GM04504 (cell line): ENCODE results near the gene LYSMD3.

Source experiments
- DNase-seq: peaks from one replicate; pipeline ENCODE4 v3.0.0-alpha.2; 2012; ENCODE audit warnings: low read depth

LYSMD3 gene

GRCh38 chr5:90547072-90547536, 17.7 kb upstream of the LYSMD3 start:
- DNase-seq: no peak

DNA sequence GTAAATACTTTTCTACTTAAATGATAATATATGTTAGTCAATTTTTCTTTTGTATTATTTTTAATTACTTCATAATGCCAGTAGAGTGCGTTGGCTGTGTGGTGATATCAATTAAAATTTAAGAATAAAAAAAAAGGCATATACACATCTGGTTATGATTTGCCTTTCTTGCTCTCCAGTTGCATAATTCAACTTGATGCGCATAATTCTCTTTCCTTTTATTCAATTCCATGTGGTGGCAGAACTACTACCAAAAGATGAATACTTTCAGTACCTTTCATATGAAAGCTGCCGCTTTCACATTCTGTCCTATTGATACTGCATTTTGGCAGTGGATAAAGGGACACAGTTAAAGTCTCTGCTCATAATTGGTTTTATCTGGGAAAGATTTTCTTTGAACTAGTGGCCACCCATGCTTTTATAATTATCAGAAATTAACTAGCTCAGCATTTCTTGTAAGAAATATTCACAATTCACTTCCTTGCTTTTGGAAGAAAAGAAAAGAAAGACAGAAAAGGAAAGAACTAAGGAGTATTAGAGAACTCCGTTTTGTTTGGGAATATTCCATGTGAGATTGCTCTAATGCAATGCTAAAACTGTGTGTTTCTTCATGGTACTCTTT, 16.9 kb upstream of the LYSMD3 start:
- no peak for DNase-seq

GRCh38 chr5:90545511-90545910, 16.1 kb upstream of the LYSMD3 start:
- no peak for DNase-seq

GRCh38 chr5:90542827-90543519, 13.6 kb upstream of the LYSMD3 start:
- no peak for DNase-seq

DNA sequence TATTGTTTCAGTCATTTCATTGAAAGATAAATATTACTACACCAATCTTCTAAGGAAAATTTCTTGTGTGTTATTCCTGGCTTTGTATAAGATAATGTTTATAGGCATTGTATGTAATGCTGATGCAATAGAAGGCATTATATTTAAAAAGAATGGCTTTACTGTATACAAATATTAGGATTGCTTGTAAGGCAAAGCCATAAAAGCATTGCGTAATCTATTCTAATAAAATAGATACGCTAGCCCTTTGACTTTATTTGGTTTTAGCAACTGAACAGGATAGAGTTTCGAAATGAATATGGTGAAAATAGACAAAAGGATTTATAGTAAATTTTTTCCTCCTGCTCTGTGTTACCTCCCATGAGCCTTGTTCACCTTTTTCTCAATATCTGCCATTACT, 5.5 kb upstream of the LYSMD3 start:
- no peak for DNase-seq

DNA sequence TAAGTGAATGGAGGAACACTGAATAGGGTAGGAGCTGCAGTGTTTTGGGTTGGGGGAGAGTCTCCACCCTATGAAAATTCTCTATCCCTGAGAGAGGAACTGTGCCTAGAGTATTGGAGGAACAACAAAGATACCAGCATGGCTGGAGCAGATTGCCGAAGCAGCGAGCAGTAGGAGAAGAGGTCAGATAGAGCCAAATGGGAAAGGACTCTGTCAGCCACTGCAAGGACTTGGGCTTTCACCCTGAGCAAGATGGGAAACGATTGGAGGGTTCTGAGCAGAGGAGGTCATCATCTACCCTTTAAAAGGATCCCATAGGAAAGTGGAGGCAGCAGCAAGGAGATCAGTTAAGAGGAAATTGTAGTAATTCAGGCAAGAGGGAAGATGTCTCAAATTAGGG, 4.4 kb upstream of the LYSMD3 start:
- no peak for DNase-seq

DNA sequence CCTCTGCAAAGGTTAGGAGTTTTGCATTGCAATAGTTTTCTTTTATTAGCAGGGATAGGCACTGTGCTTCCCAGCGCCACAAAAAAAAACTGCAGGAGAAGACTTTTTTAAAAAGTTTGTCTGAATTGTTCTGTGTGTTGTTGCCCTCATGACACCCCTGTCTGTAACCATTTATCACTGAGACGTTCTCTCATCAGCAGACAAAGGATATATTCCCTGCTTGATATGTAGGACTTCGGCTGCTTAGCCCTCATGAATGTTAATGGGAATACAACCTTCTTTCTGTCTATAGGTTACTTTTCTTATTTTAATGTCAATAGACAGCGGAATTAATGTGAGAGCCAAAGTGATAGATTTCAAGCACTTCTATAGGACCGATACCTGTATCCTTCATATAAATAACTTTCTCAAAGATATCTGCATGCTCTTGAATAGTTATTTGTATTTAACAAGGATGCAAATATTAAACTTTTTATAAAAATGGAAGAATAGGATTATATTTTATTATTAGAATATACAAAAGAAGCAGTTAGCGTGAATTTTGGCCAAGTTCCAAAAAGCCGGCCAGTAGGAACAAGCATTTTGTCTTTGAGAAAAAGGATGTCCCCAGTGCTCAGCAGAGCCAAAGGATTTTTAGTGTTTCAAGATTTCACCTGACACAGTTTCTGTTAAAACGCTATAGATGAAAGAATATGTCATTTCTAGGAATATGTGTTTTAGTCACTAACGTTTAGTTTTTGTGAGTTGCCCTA, 1.5 kb upstream of the LYSMD3 start:
- no peak for DNase-seq

GRCh38 chr5:90529939-90530677, 724 bp upstream of the LYSMD3 start:
- peak; percentile 71 for DNase-seq

DNA sequence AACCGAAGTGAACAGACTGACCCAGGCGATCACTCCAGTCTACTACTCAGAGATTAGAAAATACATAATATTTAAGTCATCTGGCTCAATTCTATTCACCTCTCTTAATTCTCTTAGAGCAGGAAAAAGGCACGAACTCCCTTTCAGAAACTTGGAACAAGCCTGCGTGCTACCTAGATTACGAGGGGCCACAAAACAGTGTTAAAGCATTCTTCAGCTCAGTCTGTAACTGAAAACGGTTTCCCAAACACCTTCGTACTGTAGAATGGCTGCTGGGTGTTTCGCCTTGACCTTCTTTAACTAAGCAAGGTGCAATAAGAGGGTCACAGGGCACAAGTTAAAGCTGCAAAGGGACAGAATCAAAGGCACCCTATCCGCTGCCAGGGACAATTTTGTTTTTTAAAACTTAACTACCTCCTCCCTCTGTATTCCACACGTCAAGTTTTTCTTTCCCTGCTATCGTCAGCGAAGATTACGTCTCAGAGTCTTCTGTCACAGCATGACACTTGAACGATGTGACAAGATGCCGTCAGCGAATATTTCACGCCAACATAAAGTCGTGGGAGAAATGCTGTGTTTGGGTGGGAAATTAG, 687 bp downstream of the LYSMD3 start:
- DNase-seq: no peak

DNA sequence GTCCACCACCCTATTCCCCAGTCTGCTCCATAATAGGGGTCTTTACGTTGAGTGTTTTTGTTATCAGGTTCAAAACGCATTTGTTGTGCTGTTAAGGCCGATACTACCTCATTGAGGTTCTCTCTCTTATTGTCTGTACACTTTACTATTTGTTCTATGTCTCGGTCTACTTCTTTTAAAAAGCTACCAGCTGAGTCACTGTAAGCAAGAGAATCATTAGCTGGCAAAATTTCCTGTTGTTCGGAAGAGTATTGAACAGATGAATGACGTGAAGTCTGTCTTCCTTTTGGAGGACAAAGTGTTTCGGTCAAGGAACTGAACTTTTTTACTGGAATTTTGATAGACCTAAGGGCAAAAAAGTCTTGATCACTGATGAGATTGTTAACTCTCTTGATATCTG, 10.3 kb downstream of the LYSMD3 start:
- DNase-seq: no peak

GRCh38 chr5:90518661-90519060, 10.7 kb downstream of the LYSMD3 start:
- peak; percentile 1 for DNase-seq

DNA sequence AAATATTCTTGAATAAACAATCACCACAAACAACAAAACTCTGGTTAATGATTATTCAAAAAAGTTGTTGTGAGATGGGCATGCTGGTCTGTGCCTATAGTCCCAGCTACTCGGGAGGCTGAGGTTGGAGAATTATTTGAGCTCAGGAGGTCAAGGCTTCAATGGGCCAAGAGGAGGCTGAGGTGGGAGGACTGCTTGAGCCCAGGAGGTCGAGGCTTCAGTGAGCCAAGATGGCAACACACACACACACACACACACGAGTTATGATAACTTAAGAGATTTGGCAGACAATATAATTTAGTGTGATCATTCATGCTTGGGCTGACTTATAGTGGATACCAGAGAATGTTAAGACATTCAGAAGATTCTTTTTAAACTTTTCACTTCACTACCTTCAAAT, 14.9 kb downstream of the LYSMD3 start:
- DNase-seq: no peak

- DNase-seq: no peak
These were observed 18.9 kb downstream of the LYSMD3 start for GRCh38 chr5:90510438-90510837.

GRCh38 chr5:90506221-90506620, 23.2 kb downstream of the LYSMD3 start:
- no peak for DNase-seq

DNA sequence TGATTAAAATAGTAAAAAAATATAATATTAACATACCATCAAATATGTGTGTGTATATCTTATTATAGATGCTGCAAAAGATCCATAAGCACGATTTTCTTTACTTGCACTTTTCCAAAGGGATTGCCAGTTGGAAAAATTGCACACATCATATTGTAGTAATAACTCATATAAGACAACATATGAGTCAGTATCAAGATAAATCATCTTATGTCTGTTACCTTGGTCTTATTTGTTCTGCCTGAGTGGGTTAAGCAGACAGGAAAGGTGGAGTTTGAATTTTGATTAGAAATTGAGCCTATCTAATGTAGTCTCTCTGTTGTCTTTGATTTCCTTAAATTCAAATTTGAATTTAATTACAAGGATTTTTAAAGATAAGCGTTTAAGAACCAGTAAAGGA, 24.6 kb downstream of the LYSMD3 start:
- no peak for DNase-seq

DNA sequence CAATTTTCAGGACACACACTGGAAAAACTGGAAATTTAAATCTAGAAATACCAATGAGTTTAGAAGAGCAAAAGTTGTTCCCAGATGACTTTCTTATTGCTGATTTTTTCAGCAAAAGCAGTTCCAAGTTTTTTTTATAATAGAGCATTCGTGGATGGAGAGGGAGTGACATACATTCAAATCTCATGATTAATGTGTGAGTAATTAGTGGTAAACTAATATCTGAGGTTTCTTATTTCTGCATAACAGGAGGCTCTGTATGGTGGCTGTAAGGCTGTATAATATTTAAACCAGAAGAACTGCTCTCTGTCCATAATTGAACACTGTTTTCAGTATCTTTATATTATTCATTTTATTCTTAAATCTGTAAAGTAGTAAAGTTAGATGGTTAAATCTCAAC, 25.8 kb downstream of the LYSMD3 start:
- no peak for DNase-seq

- DNase-seq: no peak
These were observed 34.2 kb downstream of the LYSMD3 start for GRCh38 chr5:90495146-90495545.

DNA sequence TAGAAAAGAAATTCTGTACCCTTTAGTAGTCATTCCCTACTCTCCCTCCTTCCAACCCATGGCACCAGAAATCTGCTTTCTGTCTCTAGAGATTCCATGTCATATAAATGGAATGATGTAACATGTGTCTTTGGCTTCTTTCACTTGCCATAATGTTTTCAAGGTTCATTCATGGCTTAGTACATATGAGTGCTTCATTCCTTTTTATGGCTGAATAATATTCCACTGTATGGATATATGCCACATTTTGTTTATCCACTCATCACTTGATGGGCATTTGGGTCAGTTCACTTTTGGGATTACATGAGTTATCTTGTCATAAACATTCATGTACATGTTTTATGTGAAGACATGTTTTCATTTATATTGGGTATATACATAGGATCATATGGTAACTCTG, 35.3 kb downstream of the LYSMD3 start:
- no peak for DNase-seq

DNA sequence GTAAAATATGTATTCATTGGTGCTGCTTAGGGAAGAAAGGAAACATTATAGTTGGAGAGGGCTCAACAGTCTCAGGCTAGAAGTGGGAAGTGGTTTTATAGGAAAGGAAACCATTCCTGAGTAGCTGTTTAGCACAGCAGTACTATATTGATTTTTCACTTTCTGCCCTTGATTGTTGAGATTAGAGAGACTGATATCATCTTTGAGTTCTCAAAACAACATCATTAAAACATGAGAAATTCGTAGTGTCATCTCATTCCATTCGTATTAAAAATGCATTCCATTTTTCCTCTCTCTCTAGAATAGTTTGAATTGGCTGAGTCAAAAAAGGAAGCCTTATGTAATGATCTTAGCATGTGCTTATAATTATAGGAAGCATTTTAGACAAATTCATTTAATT, 40.6 kb downstream of the LYSMD3 start:
- DNase-seq: peak; percentile 59

DNA sequence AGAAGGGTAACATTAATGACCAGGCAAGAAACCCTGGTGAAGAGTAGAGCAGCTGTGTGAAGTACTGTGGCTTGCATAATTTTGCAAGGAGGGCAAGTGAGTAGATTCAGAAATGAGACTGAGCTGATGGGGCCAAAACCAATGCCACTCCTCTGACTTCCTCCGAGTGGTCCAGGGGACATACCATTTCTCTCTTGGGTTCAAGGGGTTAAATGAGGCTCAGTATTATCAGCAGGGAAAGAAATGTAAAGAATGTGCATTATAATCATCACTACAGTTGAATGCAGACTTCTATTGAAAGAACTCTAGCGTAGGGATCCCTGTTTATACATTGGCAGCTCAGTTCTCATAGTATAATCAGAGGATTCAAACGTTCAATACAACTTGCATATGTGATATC, 44.8 kb downstream of the LYSMD3 start:
- no peak for DNase-seq

DNA sequence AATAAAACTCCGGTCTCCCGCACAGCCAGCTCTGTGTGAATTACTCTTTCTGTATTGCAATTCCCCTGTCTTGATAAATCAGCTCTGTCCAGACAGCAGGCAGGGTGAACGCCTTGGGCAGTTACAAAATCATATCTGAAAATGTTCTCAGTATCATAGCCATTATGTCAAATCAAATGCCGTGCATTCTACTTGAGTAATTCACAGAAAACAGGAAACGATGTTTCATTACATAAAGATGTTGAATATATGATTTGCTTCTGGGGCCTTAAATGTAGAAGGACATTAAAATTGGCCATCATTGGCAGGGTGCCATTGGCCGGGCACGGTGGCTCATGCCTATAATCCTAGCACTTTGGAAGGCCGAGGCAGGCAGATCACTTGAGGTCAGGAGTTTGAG, 46.2 kb downstream of the LYSMD3 start:
- DNase-seq: no peak

GRCh38 chr5:90480699-90481098, 48.7 kb downstream of the LYSMD3 start:
- DNase-seq: no peak
